ENCODE results near the gene ADCY1. TPM values are rescaled to one million over a fixed set of nuclear protein-coding genes. Genes with fewer than 3 reads are reported as not detected.

Gene ADCY1
- total RNA-seq, 2 experiments from 2014 or later: 0.03 TPM; not detected in 1

GRCh38 chr7:45663965-45664633 lies 89.9 kb downstream of the ADCY1 start:
- no peak overlapping the region for H3K27ac ChIP-seq (ENCODE audit: low read depth in 1 of 2, low read length in 2 of 2)
- H3K36me3 ChIP-seq (ENCODE audit: insufficient read depth, low read length): no peaks in the 10 kb centered on the region
- POLR2A ChIA-PET: no interaction called here
- no peaks in the 10 kb centered on the region for H3K4me1 ChIP-seq (ENCODE audit: insufficient read depth, low read length)
- H3K36me3 Mint-ChIP-seq (ENCODE audit: low read depth): no peaks in the 10 kb centered on the region
- H3K9me3 ChIP-seq (ENCODE audit: control insufficient read depth in 1 of 2, insufficient read depth in 1 of 2, low read length in 2 of 2): peaks cover 0 to 13% of the 10 kb centered on the region in 2 experiments
- H3K9me3 Mint-ChIP-seq: no peaks in the 10 kb centered on the region
- DNase-seq (no peak), ATAC-seq (ENCODE audit: poor library complexity) (no peak)
- no peak overlapping the region for H3K4me3 ChIP-seq (ENCODE audit: low read length)
- no peaks in the 10 kb centered on the region for H3K4me1 Mint-ChIP-seq (ENCODE audit: low read depth)
- CTCF ChIA-PET: interaction anchor here (1.4 kb wide), 1 partner anchor 8 kb away, joined by 4 read pairs; no protein-coding TSS in a partner anchor
- no peak overlapping the region for H3K4me3 Mint-ChIP-seq
- H3K27me3 ChIP-seq (ENCODE audit: control insufficient read depth in 1 of 2, insufficient read depth in 2 of 2, low read length in 2 of 2): no peaks in the 10 kb centered on the region
- intact Hi-C loops (cut with DNase I, micrococcal nuclease): no loop called here
- H3K27me3 Mint-ChIP-seq: no peaks in the 10 kb centered on the region
- no peak overlapping the region for H3K27ac Mint-ChIP-seq
- no peak for TF ChIP-seq CTCF (IDR thresholded peaks at IDR 0.05)

- ATAC-seq (ENCODE audit: poor library complexity) (no peak), DNase-seq (no peak)
- Histone ChIP-seq H3K27ac (ENCODE audit: low read depth in 1 of 2, low read length in 2 of 2) (no peak overlapping the region), H3K4me1 (ENCODE audit: insufficient read depth, low read length) (no peaks in the 10 kb centered on the region), H3K27me3 (ENCODE audit: control insufficient read depth in 1 of 2, insufficient read depth in 2 of 2, low read length in 2 of 2) (no peaks in the 10 kb centered on the region), H3K4me3 (ENCODE audit: low read length) (no peak overlapping the region), H3K36me3 (ENCODE audit: insufficient read depth, low read length) (no peaks in the 10 kb centered on the region), H3K9me3 (ENCODE audit: control insufficient read depth in 1 of 2, insufficient read depth in 1 of 2, low read length in 2 of 2) (peaks cover 0 to 13% of the 10 kb centered on the region in 2 experiments)
- TF ChIP-seq CTCF (IDR thresholded peaks at IDR 0.05): no peak
- no peaks in the 10 kb centered on the region for H3K27me3 Mint-ChIP-seq
- intact Hi-C loops (cut with DNase I, micrococcal nuclease): no loop called here
- H3K27ac Mint-ChIP-seq: no peak overlapping the region
- ChIA-PET POLR2A (no interaction called here), CTCF (interaction anchor here (1.4 kb wide), 1 partner anchor 9 kb away, joined by 4 read pairs; no protein-coding TSS in a partner anchor)
- no peak overlapping the region for H3K4me3 Mint-ChIP-seq
- H3K9me3 Mint-ChIP-seq: no peaks in the 10 kb centered on the region
- H3K36me3 Mint-ChIP-seq (ENCODE audit: low read depth): no peaks in the 10 kb centered on the region
- no peaks in the 10 kb centered on the region for H3K4me1 Mint-ChIP-seq (ENCODE audit: low read depth)
These were observed 91.0 kb downstream of the ADCY1 start for GRCh38 chr7:45665172-45665571.

GRCh38 chr7:45670227-45670626 lies 96.1 kb downstream of the ADCY1 start:
- DNase-seq (no peak), ATAC-seq (ENCODE audit: poor library complexity) (no peak)
- Histone ChIP-seq H3K9me3 (ENCODE audit: control insufficient read depth in 1 of 2, insufficient read depth in 1 of 2, low read length in 2 of 2) (no peaks in the 10 kb centered on the region), H3K27ac (ENCODE audit: low read depth in 1 of 2, low read length in 2 of 2) (no peak overlapping the region), H3K36me3 (ENCODE audit: insufficient read depth, low read length) (no peaks in the 10 kb centered on the region), H3K4me1 (ENCODE audit: insufficient read depth, low read length) (no peaks in the 10 kb centered on the region), H3K27me3 (ENCODE audit: control insufficient read depth in 1 of 2, insufficient read depth in 2 of 2, low read length in 2 of 2) (no peaks in the 10 kb centered on the region), H3K4me3 (ENCODE audit: low read length) (no peak overlapping the region)
- intact Hi-C loops (cut with DNase I, micrococcal nuclease): no loop called here
- ChIA-PET CTCF (no interaction called here), POLR2A (no interaction called here)
- Mint-ChIP-seq H3K4me3 (no peak overlapping the region), H3K9me3 (peaks cover 2% of the 10 kb centered on the region), H3K4me1 (ENCODE audit: low read depth) (no peaks in the 10 kb centered on the region), H3K27me3 (peaks cover 12% of the 10 kb centered on the region), H3K36me3 (ENCODE audit: low read depth) (no peaks in the 10 kb centered on the region), H3K27ac (no peak overlapping the region)
- no peak for TF ChIP-seq CTCF (IDR thresholded peaks at IDR 0.05)

All from CD4-positive, alpha-beta T cell (primary cell).